Measurements from ENCODE around the gene CEP170B. TPM values are rescaled to one million over a fixed set of nuclear protein-coding genes. Genes with fewer than 3 reads are reported as not detected.

The CEP170B gene
- total and polyA plus RNA-seq, 2 of the 13 experiments (the other 11 are each of a cell fraction or from before 2014, with no cell fraction given): 4.3 to 8.8 TPM

DNA sequence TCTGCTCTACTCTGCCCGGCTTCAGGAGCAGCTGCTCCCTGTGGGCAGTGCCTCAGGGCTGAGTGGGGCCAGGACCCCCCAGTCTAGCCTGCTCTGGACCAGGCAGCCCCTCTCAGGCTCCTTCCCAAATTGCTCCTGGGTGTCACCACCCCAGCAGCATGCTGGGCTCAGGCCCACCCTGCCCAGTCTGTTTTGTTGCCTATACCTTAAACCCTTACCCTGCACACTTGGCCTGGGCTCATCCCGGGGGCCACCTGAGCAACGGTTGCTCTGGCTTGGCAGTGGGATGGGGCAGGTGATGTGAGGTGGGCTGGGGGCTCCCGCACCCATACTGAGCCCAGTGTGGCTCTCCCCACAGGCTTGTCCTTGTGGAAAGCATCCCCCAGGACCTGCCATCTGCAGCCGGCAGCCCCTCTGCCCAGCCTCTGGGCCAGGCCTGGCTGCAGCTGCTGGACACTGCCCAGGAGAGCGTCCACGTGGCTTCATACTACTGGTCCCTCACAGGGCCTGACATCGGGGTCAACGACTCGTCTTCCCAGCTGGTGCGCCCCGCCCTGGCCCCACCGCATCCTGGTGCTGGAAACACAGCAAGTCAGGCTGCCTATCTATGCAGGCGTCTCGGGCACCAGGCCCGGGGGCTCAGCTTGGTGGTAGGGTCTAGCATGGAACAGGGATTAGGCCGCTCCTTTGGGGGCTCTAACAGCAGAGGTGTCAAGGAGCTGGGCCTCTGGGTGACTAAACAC lies 63.5 kb downstream of the CEP170B start:
- FAIRE-seq (no peak), ATAC-seq (no peak), DNase-seq (ENCODE audit: low spot score) (no peak)
- intact Hi-C loops (cut with micrococcal nuclease; ENCODE audit: unreplicated experiment): no loop called here
- Histone ChIP-seq H2AFZ (ENCODE audit: low read length) (no peak overlapping the region), H3K36me3 (replicated peaks in 1 of 2; ENCODE audit: control insufficient read depth in 1 of 2, insufficient read depth in 2 of 2, low read length in 2 of 2) (no peaks in the 10 kb centered on the region), H3K79me2 (ENCODE audit: insufficient read depth, low read length) (no peaks in the 10 kb centered on the region), H3K27me3 (ENCODE audit: control insufficient read depth in 1 of 2, insufficient read depth in 2 of 2, low read length in 2 of 2) (peaks cover 28 to 75% of the 10 kb centered on the region in 2 experiments; a peak in 4 of 5 replicates), H3K9ac (ENCODE audit: insufficient read depth, low read depth, low read length) (no peak overlapping the region), H3K4me3 (replicated peaks in 1 of 3; ENCODE audit: insufficient read depth in 1 of 3, low read depth in 2 of 3, low read length in 3 of 3) (no peak overlapping the region), H4K20me1 (ENCODE audit: insufficient read depth, low read length) (no peaks in the 10 kb centered on the region), H3K4me1 (ENCODE audit: insufficient read depth, low read length) (no peaks in the 10 kb centered on the region; the same call in 1 of the 2 replicates), H3K9me3 (ENCODE audit: low read length) (no peaks in the 10 kb centered on the region), H3K4me2 (ENCODE audit: low read depth, low read length) (no peak overlapping the region), H3K27ac (ENCODE audit: extremely low read length, insufficient read depth, low read length) (no peak overlapping the region)
- POLR2A ChIA-PET: no interaction called here
- CTCF ChIA-PET (ENCODE audit: low intra/inter-chr PET ratio, low total read pairs): no interaction called here
- 10% methylated on average over 2 of the region's 17 CpGs for WGBS (ENCODE audit: low lambda C conversion rate)
- TF ChIP-seq PITX1 (CRISPR knock-in tag; IDR thresholded peaks at IDR 0.05) (no peak), GZF1 (CRISPR knock-in tag; IDR thresholded peaks at IDR 0.05) (no peak), ZNF143 (CRISPR knock-in tag; IDR thresholded peaks at IDR 0.05) (no peak), ZNF562 (CRISPR knock-in tag; IDR thresholded peaks at IDR 0.05; ENCODE audit: borderline replicate concordance) (no peak), SETDB1 (CRISPR knock-in tag; IDR thresholded peaks at IDR 0.05; ENCODE audit: borderline replicate concordance) (no peak), ZFP90 (CRISPR knock-in tag; IDR thresholded peaks at IDR 0.05; ENCODE audit: borderline replicate concordance) (no peak)
- TF ChIP-seq, protein P1, sequence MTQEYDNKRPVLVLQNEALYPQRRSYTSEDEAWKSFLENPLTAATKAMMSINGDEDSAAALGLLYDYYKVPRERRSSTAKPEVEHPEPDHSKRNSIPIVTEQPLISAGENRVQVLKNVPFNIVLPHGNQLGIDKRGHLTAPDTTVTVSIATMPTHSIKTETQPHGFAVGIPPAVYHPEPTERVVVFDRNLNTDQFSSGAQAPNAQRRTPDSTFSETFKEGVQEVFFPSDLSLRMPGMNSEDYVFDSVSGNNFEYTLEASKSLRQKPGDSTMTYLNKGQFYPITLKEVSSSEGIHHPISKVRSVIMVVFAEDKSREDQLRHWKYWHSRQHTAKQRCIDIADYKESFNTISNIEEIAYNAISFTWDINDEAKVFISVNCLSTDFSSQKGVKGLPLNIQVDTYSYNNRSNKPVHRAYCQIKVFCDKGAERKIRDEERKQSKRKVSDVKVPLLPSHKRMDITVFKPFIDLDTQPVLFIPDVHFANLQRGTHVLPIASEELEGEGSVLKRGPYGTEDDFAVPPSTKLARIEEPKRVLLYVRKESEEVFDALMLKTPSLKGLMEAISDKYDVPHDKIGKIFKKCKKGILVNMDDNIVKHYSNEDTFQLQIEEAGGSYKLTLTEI (CRISPR knock-in tag; conservative IDR thresholded peaks at IDR 0.05): no peak
- TF ChIP-seq, protein P2, sequence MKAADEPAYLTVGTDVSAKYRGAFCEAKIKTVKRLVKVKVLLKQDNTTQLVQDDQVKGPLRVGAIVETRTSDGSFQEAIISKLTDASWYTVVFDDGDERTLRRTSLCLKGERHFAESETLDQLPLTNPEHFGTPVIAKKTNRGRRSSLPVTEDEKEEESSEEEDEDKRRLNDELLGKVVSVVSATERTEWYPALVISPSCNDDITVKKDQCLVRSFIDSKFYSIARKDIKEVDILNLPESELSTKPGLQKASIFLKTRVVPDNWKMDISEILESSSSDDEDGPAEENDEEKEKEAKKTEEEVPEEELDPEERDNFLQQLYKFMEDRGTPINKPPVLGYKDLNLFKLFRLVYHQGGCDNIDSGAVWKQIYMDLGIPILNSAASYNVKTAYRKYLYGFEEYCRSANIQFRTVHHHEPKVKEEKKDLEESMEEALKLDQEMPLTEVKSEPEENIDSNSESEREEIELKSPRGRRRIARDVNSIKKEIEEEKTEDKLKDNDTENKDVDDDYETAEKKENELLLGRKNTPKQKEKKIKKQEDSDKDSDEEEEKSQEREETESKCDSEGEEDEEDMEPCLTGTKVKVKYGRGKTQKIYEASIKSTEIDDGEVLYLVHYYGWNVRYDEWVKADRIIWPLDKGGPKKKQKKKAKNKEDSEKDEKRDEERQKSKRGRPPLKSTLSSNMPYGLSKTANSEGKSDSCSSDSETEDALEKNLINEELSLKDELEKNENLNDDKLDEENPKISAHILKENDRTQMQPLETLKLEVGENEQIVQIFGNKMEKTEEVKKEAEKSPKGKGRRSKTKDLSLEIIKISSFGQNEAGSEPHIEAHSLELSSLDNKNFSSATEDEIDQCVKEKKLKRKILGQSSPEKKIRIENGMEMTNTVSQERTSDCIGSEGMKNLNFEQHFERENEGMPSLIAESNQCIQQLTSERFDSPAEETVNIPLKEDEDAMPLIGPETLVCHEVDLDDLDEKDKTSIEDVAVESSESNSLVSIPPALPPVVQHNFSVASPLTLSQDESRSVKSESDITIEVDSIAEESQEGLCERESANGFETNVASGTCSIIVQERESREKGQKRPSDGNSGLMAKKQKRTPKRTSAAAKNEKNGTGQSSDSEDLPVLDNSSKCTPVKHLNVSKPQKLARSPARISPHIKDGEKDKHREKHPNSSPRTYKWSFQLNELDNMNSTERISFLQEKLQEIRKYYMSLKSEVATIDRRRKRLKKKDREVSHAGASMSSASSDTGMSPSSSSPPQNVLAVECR (CRISPR knock-in tag; IDR thresholded peaks at IDR 0.05; ENCODE audit: borderline replicate concordance): no peak
- TF ChIP-seq, protein P3, sequence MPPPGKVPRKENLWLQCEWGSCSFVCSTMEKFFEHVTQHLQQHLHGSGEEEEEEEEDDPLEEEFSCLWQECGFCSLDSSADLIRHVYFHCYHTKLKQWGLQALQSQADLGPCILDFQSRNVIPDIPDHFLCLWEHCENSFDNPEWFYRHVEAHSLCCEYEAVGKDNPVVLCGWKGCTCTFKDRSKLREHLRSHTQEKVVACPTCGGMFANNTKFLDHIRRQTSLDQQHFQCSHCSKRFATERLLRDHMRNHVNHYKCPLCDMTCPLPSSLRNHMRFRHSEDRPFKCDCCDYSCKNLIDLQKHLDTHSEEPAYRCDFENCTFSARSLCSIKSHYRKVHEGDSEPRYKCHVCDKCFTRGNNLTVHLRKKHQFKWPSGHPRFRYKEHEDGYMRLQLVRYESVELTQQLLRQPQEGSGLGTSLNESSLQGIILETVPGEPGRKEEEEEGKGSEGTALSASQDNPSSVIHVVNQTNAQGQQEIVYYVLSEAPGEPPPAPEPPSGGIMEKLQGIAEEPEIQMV (CRISPR knock-in tag; IDR thresholded peaks at IDR 0.05; ENCODE audit: low read depth): no peak
- TF ChIP-seq, protein P4, sequence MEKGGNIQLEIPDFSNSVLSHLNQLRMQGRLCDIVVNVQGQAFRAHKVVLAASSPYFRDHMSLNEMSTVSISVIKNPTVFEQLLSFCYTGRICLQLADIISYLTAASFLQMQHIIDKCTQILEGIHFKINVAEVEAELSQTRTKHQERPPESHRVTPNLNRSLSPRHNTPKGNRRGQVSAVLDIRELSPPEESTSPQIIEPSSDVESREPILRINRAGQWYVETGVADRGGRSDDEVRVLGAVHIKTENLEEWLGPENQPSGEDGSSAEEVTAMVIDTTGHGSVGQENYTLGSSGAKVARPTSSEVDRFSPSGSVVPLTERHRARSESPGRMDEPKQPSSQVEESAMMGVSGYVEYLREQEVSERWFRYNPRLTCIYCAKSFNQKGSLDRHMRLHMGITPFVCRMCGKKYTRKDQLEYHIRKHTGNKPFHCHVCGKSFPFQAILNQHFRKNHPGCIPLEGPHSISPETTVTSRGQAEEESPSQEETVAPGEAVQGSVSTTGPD (CRISPR knock-in tag; IDR thresholded peaks at IDR 0.05): no peak
- TF ChIP-seq, protein P5, sequence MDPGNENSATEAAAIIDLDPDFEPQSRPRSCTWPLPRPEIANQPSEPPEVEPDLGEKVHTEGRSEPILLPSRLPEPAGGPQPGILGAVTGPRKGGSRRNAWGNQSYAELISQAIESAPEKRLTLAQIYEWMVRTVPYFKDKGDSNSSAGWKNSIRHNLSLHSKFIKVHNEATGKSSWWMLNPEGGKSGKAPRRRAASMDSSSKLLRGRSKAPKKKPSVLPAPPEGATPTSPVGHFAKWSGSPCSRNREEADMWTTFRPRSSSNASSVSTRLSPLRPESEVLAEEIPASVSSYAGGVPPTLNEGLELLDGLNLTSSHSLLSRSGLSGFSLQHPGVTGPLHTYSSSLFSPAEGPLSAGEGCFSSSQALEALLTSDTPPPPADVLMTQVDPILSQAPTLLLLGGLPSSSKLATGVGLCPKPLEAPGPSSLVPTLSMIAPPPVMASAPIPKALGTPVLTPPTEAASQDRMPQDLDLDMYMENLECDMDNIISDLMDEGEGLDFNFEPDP (CRISPR knock-in tag; conservative IDR thresholded peaks at IDR 0.05): no peak
- BruUV-seq (replicated peaks): no TSS peak
- in situ Hi-C loops (cut with HindIII; ENCODE audit: extremely low pct_ligation_motif_present, low pct_unique_long_range_greater_than_20kb): no loop called here
